HepG2 (cell line): ENCODE results near the gene SRCAP. TPM values are rescaled to one million over a fixed set of nuclear protein-coding genes. Genes with fewer than 3 reads are reported as not detected.
A peak's percentile ranks its signal among the peaks of the same experiment; 100 is the strongest.

Experiments
- CCDC6 ChIP-seq: sonication (generic); formaldehyde crosslinking; IDR thresholded peaks from 2 replicates; pipeline ENCODE4 v1.8.1; 2022; ENCODE audit warnings: mild to moderate bottlenecking, missing genetic modification reagents, moderate library complexity
- FOXC1 ChIP-seq: sonication (generic); formaldehyde crosslinking; IDR thresholded peaks from 2 replicates; pipeline ENCODE4 v1.8.0; 2022; ENCODE audit warnings: mild to moderate bottlenecking, missing genetic modification reagents, borderline replicate concordance
- GATA4 ChIP-seq: sonication (generic); IDR thresholded peaks from 2 replicates; pipeline ENCODE4 v1.6.1; 2016; ENCODE audit warnings: antibody characterized with exemption, low read depth, borderline replicate concordance
- KDM5A ChIP-seq: fragments of 200-600 bp; sonication (generic); IDR thresholded peaks from 2 replicates; pipeline ENCODE4 v1.7.0; 2018; ENCODE audit warnings: antibody characterized with exemption, mild to moderate bottlenecking, low read length, borderline replicate concordance
- SP4 ChIP-seq: sonication (generic); formaldehyde crosslinking; IDR thresholded peaks from 2 replicates; pipeline ENCODE4 v1.8.1; 2023; ENCODE audit warnings: mild to moderate bottlenecking, missing genetic modification reagents
- ZC3H13 ChIP-seq: sonication (generic); formaldehyde crosslinking; IDR thresholded peaks from 2 replicates; pipeline ENCODE4 v1.8.1; 2023; ENCODE audit warnings: mild to moderate bottlenecking, missing genetic modification reagents, moderate library complexity
- ZNF205 ChIP-seq: IDR thresholded peaks from 2 replicates; pipeline ENCODE4 v1.6.1; 2018; ENCODE audit warnings: missing biosample characterization, missing genetic modification reagents
- ZNF274 ChIP-seq: sonication (generic); formaldehyde crosslinking; IDR thresholded peaks from 2 replicates; pipeline ENCODE4 v1.5.1; 2020; ENCODE audit warnings: mild to moderate bottlenecking, missing genetic modification reagents
- ZNF432 ChIP-seq: sonication (generic); formaldehyde crosslinking; IDR thresholded peaks from 2 replicates; pipeline ENCODE4 v1.5.0; 2020; ENCODE audit warnings: missing genetic modification reagents, mild to moderate bottlenecking, borderline replicate concordance
- ZNF615 ChIP-seq: sonication (generic); formaldehyde crosslinking; IDR thresholded peaks from 2 replicates; pipeline ENCODE4 v1.5.0; 2020; ENCODE audit warnings: mild to moderate bottlenecking, missing genetic modification reagents, borderline replicate concordance
- ZNF670 ChIP-seq: sonication (generic); formaldehyde crosslinking; IDR thresholded peaks from 2 replicates; pipeline ENCODE4 v1.8.0; 2022; ENCODE audit warnings: mild to moderate bottlenecking, missing genetic modification reagents, borderline replicate concordance
- ZNF720 ChIP-seq: sonication (generic); formaldehyde crosslinking; IDR thresholded peaks from 2 replicates; pipeline ENCODE4 v1.4.0; 2020; ENCODE audit warnings: missing genetic modification reagents
- ZNF782 ChIP-seq: sonication (generic); formaldehyde crosslinking; IDR thresholded peaks from 2 replicates; pipeline ENCODE4 v1.4.0; 2020; ENCODE audit warnings: missing genetic modification reagents, mild to moderate bottlenecking, borderline replicate concordance
- polyA plus RNA-seq, 8 experiments: library from polyadenylated mRNA; depleted of rRNA in 3 of 8; stranded (reverse) in 7 of 8; unstranded in 1 of 8; fragments of >200 nt; fragmentation: Illumina TruSeq in 4 of 8; extraction: Trizol in 4 of 8; gene quantifications; 2 replicates each; pipeline versions ENCODE4 v1.2.1 to v1.2.3, GENCODE V29; 2011 to 2016; ENCODE audit warnings: low read depth in 4 of 8, missing spikeins in 1 of 8, mixed read lengths in 1 of 8; ENCODE audit not compliant: insufficient read depth in 1 of 8
- total RNA-seq, 5 experiments: library from RNA; depleted of rRNA; stranded (reverse); fragments of >200 nt; fragmentation: Illumina TruSeq; extraction: Trizol; gene quantifications; 2 replicates each; pipeline ENCODE4 v1.2.3, GENCODE V29; 2016; ENCODE audit warnings: low read depth in 1 of 5
- TF ChIP-seq, protein P1 (sequence below): sonication (generic); formaldehyde crosslinking; IDR thresholded peaks from 2 replicates; pipeline ENCODE4 v1.4.0; 2020; ENCODE audit warnings: missing genetic modification reagents
- TF ChIP-seq, protein P2 (sequence below): sonication (generic); formaldehyde crosslinking; IDR thresholded peaks from 2 replicates; pipeline ENCODE4 v1.9.0; 2021; ENCODE audit warnings: missing genetic modification reagents, borderline replicate concordance
- TF ChIP-seq, protein P3 (sequence below): sonication (generic); formaldehyde crosslinking; IDR thresholded peaks from 2 replicates; pipeline ENCODE4 v1.4.0; 2020; ENCODE audit warnings: missing genetic modification reagents, low read depth, mild to moderate bottlenecking, borderline replicate concordance
- TF ChIP-seq, protein P4 (sequence below): sonication (generic); formaldehyde crosslinking; IDR thresholded peaks from 2 replicates; pipeline ENCODE4 v1.5.1; 2020; ENCODE audit warnings: missing genetic modification reagents, mild to moderate bottlenecking, borderline replicate concordance
- TF ChIP-seq, protein P5 (sequence below): sonication (generic); formaldehyde crosslinking; IDR thresholded peaks from 2 replicates; pipeline ENCODE4 v1.5.1; 2020; ENCODE audit warnings: missing genetic modification reagents, mild to moderate bottlenecking, borderline replicate concordance

The SRCAP gene
- total and polyA plus RNA-seq, 2 of the 13 experiments (the other 11 are each of a cell fraction or from before 2014, with no cell fraction given) = 4.9 to 9.0 TPM

- TF ChIP-seq, protein P1, sequence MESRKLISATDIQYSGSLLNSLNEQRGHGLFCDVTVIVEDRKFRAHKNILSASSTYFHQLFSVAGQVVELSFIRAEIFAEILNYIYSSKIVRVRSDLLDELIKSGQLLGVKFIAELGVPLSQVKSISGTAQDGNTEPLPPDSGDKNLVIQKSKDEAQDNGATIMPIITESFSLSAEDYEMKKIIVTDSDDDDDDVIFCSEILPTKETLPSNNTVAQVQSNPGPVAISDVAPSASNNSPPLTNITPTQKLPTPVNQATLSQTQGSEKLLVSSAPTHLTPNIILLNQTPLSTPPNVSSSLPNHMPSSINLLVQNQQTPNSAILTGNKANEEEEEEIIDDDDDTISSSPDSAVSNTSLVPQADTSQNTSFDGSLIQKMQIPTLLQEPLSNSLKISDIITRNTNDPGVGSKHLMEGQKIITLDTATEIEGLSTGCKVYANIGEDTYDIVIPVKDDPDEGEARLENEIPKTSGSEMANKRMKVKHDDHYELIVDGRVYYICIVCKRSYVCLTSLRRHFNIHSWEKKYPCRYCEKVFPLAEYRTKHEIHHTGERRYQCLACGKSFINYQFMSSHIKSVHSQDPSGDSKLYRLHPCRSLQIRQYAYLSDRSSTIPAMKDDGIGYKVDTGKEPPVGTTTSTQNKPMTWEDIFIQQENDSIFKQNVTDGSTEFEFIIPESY (CRISPR knock-in tag) = peak; percentile 3; the same call in 1 of the 2 replicates
- TF ChIP-seq ZNF782 (peak; percentile 11; the same call in 1 of the 2 replicates), ZNF615 (no peak; the same call in 1 of the 2 replicates), ZC3H13 (CRISPR knock-in tag) (0 out of 2 replicates have a peak, but pooled peaks have one; percentile 39), GATA4 (no peak), ZNF432 (CRISPR knock-in tag) (no peak), SP4 (CRISPR knock-in tag) (peak; percentile 75), ZNF205 (peak; percentile 36; the same call in 1 of the 2 replicates), FOXC1 (CRISPR knock-in tag) (peak; percentile 63), ZNF720 (CRISPR knock-in tag) (no peak), ZNF274 (CRISPR knock-in tag) (no peak), CCDC6 (CRISPR knock-in tag) (0 out of 2 replicates have a peak, but pooled peaks have one; percentile 21), ZNF670 (no peak), KDM5A (peak; percentile 47; the same call in 1 of the 2 replicates)
- TF ChIP-seq, protein P2, sequence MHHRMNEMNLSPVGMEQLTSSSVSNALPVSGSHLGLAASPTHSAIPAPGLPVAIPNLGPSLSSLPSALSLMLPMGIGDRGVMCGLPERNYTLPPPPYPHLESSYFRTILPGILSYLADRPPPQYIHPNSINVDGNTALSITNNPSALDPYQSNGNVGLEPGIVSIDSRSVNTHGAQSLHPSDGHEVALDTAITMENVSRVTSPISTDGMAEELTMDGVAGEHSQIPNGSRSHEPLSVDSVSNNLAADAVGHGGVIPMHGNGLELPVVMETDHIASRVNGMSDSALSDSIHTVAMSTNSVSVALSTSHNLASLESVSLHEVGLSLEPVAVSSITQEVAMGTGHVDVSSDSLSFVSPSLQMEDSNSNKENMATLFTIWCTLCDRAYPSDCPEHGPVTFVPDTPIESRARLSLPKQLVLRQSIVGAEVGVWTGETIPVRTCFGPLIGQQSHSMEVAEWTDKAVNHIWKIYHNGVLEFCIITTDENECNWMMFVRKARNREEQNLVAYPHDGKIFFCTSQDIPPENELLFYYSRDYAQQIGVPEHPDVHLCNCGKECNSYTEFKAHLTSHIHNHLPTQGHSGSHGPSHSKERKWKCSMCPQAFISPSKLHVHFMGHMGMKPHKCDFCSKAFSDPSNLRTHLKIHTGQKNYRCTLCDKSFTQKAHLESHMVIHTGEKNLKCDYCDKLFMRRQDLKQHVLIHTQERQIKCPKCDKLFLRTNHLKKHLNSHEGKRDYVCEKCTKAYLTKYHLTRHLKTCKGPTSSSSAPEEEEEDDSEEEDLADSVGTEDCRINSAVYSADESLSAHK (CRISPR knock-in tag) = no peak; the same call in 1 of the 2 replicates
- TF ChIP-seq, protein P3, sequence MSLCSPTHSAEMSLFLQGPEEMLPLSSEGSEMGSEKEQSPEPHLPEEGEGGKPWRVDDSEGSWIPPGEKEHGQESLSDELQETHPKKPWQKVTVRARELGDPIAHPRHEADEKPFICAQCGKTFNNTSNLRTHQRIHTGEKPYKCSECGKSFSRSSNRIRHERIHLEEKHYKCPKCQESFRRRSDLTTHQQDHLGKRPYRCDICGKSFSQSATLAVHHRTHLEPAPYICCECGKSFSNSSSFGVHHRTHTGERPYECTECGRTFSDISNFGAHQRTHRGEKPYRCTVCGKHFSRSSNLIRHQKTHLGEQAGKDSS (CRISPR knock-in tag) = peak; percentile 81; the same call in 1 of the 2 replicates
- TF ChIP-seq, protein P4, sequence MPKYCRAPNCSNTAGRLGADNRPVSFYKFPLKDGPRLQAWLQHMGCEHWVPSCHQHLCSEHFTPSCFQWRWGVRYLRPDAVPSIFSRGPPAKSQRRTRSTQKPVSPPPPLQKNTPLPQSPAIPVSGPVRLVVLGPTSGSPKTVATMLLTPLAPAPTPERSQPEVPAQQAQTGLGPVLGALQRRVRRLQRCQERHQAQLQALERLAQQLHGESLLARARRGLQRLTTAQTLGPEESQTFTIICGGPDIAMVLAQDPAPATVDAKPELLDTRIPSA = no peak
- TF ChIP-seq, protein P5, sequence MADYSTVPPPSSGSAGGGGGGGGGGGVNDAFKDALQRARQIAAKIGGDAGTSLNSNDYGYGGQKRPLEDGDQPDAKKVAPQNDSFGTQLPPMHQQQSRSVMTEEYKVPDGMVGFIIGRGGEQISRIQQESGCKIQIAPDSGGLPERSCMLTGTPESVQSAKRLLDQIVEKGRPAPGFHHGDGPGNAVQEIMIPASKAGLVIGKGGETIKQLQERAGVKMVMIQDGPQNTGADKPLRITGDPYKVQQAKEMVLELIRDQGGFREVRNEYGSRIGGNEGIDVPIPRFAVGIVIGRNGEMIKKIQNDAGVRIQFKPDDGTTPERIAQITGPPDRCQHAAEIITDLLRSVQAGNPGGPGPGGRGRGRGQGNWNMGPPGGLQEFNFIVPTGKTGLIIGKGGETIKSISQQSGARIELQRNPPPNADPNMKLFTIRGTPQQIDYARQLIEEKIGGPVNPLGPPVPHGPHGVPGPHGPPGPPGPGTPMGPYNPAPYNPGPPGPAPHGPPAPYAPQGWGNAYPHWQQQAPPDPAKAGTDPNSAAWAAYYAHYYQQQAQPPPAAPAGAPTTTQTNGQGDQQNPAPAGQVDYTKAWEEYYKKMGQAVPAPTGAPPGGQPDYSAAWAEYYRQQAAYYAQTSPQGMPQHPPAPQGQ (CRISPR knock-in tag) = no peak
Measured at GRCh38 chr16:30650369-30651123, 48.4 kb upstream of the SRCAP start, which contains the start of gene PRR14 (continued).
